ENCODE results near the gene RAB11FIP2.
"Not testable (repeated sequence)": the region's sequence is repeated elsewhere in the genome, so short reads cannot be mapped to it uniquely, and the experiment has no call there.

RAB11FIP2 gene

DNA sequence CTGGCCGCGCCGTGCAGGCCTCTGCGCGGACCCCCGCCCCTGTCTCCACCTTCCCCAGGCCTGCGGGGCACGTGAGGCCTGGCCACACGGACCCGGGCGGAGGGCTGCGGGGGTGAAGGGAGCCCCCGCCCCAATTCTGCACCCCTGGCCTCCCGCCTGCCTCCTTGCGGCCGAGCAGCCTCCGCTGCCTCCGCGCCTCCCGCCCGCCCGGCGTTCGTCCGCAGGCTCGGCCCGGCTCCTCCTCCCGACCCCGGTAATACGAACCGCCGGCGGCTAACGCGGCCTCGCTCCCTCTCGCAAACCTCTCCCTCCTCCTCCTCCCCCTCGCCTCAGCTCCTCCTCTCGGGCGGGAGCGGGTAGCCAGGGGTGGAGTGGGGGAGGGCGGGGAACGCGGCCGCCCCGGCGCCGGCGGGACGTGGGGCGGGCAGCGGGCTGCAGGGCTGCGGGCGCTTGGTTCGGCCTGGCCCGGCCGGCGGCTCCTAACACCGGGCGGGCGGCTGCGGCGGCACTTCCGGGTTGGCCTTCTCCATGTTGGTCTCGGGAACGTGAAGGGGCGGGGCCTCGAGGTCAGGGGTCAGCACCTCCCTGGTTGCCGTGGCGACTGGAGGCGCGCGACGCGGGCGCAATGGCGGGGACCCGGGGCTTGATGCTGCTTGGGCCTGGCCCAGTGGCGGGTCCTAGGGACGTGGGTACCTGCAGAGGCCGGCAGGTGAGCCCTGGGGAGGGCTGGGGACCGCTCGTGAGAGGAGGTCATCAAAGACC is at the start of gene RAB11FIP2:
TSS of gene RAB11FIP2 (minus strand) at position 547 of the 762 bp plus-strand sequence. CDS start 778 bp downstream, outside the sequence.
- Mint-ChIP-seq H3K27ac (peak within 1 kb of the TSS; percentile 87), H3K4me3 (peak within 1 kb of the TSS; percentile 92), H3K4me1 (peaks cover 41% of the 10 kb centered on the region), H3K27me3 (no peaks in the 10 kb centered on the region), H3K9me3 (no peaks in the 10 kb centered on the region), H3K36me3 (no peaks in the 10 kb centered on the region)

DNA sequence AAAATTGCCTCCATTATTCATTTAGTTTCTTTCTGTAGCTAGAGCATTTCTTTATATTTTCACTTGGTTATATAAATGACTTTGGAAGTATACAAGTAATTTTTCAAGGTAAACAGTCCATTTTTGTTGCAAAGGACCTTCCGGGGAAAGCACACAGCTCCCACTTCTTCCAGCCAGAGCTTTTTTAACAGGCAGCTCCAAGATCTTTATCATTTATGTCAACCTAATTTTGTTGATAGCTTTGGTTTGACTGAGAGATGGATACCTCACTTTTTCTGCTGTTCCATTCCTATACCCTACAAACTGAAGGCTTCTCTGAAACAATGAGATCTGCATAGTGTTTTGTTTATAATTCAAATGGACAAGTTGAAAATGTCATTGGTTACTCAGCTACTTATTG is 49.3 kb upstream of the RAB11FIP2 start:
- Mint-ChIP-seq H3K4me3 (no peak overlapping the region), H3K27me3 (peaks cover 2% of the 10 kb centered on the region), H3K9me3 (no peaks in the 10 kb centered on the region), H3K4me1 (no peaks in the 10 kb centered on the region), H3K27ac (no peak overlapping the region), H3K36me3 (no peaks in the 10 kb centered on the region)

DNA sequence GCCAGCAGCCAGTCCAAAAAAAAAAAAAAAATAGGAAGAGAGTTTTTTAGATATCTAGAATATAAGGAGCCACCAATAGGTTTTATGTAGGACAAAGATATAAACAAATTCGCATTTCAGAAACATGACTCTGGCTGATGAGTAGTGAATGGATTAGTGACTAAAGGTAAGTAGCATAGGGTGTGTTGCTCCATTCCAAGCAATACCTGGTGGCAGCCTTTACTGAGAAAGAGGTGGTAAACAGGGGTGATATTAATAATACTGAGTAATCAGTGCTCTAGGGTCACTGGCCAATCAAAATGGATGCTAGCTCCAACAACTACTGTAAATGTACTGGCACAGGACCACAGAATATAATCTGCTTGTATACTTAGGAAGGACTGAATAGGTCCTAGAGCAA is 45.5 kb upstream of the RAB11FIP2 start:
- Mint-ChIP-seq H3K27ac (no peak overlapping the region), H3K36me3 (no peaks in the 10 kb centered on the region), H3K9me3 (no peaks in the 10 kb centered on the region), H3K27me3 (peaks cover 1% of the 10 kb centered on the region), H3K4me3 (no peak overlapping the region), H3K4me1 (no peaks in the 10 kb centered on the region)

DNA sequence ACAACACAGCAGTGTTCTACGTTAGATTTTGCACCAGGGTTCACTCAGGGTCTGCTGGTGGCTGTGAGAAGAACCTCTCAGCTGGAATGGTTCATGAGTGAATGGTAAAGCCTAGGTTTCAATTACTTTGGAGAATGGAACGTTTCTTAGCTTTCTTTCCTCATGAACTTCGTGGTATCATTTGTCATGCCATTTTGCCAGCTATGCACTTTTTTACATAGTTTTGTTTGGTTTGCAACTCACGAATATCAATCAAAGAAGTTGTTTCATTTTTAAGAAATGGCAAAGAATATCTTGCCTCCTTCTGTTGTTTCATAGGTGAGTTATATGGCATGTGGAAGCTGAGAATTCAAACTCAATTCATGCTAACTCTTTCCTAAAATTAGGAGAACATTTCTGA is 34.1 kb upstream of the RAB11FIP2 start:
- Mint-ChIP-seq H3K9me3 (peaks cover 6% of the 10 kb centered on the region), H3K36me3 (no peaks in the 10 kb centered on the region), H3K4me1 (no peaks in the 10 kb centered on the region), H3K27me3 (peaks cover 3% of the 10 kb centered on the region), H3K27ac (no peak overlapping the region), H3K4me3 (no peak overlapping the region)

DNA sequence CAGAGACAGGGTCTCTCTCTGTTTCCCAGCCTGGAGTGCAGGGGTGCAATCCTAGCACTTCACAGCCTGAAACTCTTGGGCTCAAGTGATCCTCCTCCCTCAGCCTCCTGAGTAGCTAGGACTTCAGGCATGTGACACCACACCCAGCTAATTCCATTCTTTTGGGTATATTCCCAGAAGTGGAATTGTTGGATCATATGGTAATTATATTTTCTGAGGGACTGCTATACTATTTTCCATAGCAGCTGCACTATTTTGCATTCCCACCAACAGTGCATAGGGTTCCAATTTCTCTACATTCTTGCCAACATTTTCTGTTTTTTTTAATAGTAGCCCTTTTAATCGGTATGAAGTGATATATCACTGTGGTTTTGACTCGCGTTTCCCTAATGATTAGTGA is 30.0 kb upstream of the RAB11FIP2 start:
- Mint-ChIP-seq H3K27me3 (peaks cover 2% of the 10 kb centered on the region), H3K36me3 (no peaks in the 10 kb centered on the region), H3K4me1 (no peaks in the 10 kb centered on the region), H3K27ac (no peak overlapping the region), H3K9me3 (no peaks in the 10 kb centered on the region), H3K4me3 (no peak overlapping the region)

- H3K36me3 Mint-ChIP-seq, result no peaks in the 10 kb centered on the region
- no peak overlapping the region for H3K4me3 Mint-ChIP-seq
- H3K27me3 Mint-ChIP-seq, result peaks cover 4% of the 10 kb centered on the region
- no peak overlapping the region for H3K27ac Mint-ChIP-seq
- H3K4me1 Mint-ChIP-seq, result no peaks in the 10 kb centered on the region
- H3K9me3 Mint-ChIP-seq, result no peaks in the 10 kb centered on the region
Observed at GRCh38 chr10:118072840-118073239, 26.1 kb upstream of the RAB11FIP2 start.

- H3K36me3 Mint-ChIP-seq, H3K4me1 Mint-ChIP-seq, H3K9me3 Mint-ChIP-seq, H3K27ac Mint-ChIP-seq, H3K4me3 Mint-ChIP-seq: not testable (repeated sequence)
- peaks cover 12% of the 10 kb centered on the region for H3K27me3 Mint-ChIP-seq
Observed at GRCh38 chr10:118067389-118067788, 20.6 kb upstream of the RAB11FIP2 start.

DNA sequence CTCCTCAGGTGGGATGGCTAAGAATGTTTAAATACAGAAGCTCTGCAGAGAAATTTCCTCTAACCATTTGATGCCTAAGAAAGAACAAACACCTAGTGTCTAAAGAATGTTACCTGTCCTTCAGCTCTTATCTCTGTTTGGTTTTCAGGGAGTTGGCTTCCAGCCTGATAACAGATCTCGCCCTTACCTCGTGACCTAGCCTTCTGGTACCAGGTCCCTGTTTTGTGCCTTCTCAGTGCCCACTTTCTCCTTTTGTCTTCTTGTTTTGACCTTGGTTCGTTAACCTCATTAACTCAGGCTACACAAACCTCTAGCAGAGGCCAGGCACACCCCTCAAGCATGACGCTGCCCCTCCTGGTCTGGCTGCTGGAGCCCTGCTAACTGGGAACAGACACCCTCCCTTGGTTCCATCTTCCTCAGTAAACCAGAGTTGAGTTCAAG is 16.1 kb upstream of the RAB11FIP2 start:
- H3K27me3 Mint-ChIP-seq, result peaks cover 15% of the 10 kb centered on the region
- H3K36me3 Mint-ChIP-seq, result no peaks in the 10 kb centered on the region

DNA sequence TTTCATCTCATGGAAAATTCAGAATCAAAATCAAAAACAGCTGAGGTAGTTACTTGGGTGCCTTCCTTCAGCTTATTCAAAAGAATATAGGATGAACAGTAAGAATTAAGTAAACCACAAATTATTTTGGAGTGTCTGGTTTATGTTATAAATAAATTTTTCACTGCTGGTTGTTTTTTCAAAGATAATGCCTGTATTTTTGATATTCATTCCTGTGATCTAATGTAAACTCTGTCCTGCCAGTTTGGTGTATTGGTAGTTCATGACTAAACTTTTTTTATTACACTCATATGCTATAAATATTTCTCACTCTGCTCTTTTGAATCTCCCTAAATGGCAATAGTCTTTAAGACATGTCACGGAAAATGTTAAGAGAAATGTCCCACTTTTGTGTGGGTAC is 11.6 kb upstream of the RAB11FIP2 start:
- Mint-ChIP-seq H3K9me3 (no peaks in the 10 kb centered on the region), H3K4me1 (no peaks in the 10 kb centered on the region), H3K36me3 (no peaks in the 10 kb centered on the region), H3K4me3 (no peak overlapping the region), H3K27me3 (peaks cover 7% of the 10 kb centered on the region), H3K27ac (no peak overlapping the region)

More for the DNA sequence above, 16.1 kb upstream of the RAB11FIP2 start:
- Mint-ChIP-seq H3K27ac (no peak overlapping the region), H3K4me1 (no peaks in the 10 kb centered on the region), H3K4me3 (no peak overlapping the region), H3K9me3 (no peaks in the 10 kb centered on the region)

DNA sequence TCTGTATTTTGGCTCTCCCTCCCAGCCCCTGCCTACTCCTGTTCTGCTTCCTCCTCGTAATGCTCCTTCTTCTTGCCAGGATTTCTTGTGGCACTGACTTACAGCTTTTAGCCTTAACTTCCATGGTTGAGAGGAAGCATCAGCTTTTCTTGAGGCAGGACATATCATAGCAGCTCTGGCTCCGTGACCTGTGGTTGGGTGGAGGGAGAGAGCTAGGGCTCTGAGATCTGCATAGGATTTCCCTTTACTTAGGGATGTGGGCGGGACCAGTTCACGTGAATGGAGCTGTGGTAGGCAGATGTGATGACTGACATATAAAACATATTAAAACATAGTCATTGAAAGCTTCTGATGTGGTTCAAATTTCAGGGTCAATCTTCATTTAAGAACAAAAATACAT is 10.6 kb upstream of the RAB11FIP2 start:
- no peak overlapping the region for H3K27ac Mint-ChIP-seq
- no peaks in the 10 kb centered on the region for H3K36me3 Mint-ChIP-seq
- H3K27me3 Mint-ChIP-seq, result peaks cover 4% of the 10 kb centered on the region
- no peaks in the 10 kb centered on the region for H3K9me3 Mint-ChIP-seq
- H3K4me1 Mint-ChIP-seq, result no peaks in the 10 kb centered on the region
- H3K4me3 Mint-ChIP-seq, result no peak overlapping the region

GRCh38 chr10:118054383-118054782 is 7.6 kb upstream of the RAB11FIP2 start:
- H3K4me1 Mint-ChIP-seq, result no peaks in the 10 kb centered on the region
- H3K36me3 Mint-ChIP-seq, result no peaks in the 10 kb centered on the region
- no peak overlapping the region for H3K4me3 Mint-ChIP-seq
- H3K9me3 Mint-ChIP-seq, result no peaks in the 10 kb centered on the region
- no peak overlapping the region for H3K27ac Mint-ChIP-seq
- peaks cover 4% of the 10 kb centered on the region for H3K27me3 Mint-ChIP-seq

GRCh38 chr10:118052816-118053215 is 6.1 kb upstream of the RAB11FIP2 start:
- Mint-ChIP-seq H3K36me3 (no peaks in the 10 kb centered on the region), H3K27ac (no peak overlapping the region), H3K27me3 (no peaks in the 10 kb centered on the region), H3K4me3 (no peak overlapping the region), H3K9me3 (no peaks in the 10 kb centered on the region), H3K4me1 (no peaks in the 10 kb centered on the region)

- Mint-ChIP-seq H3K36me3 (no peaks in the 10 kb centered on the region), H3K27me3 (no peaks in the 10 kb centered on the region), H3K4me1 (peaks cover 28% of the 10 kb centered on the region), H3K27ac (no peak overlapping the region), H3K9me3 (no peaks in the 10 kb centered on the region), H3K4me3 (peak overlapping the region; percentile 92)
Observed at GRCh38 chr10:118047880-118048279, 1.1 kb upstream of the RAB11FIP2 start.

GRCh38 chr10:118047157-118047719 is 497 bp upstream of the RAB11FIP2 start:
- no peaks in the 10 kb centered on the region for H3K9me3 Mint-ChIP-seq
- H3K27ac Mint-ChIP-seq, result no peak overlapping the region
- no peaks in the 10 kb centered on the region for H3K36me3 Mint-ChIP-seq
- H3K4me1 Mint-ChIP-seq, result peaks cover 34% of the 10 kb centered on the region
- peak overlapping the region; percentile 92 for H3K4me3 Mint-ChIP-seq
- H3K27me3 Mint-ChIP-seq, result no peaks in the 10 kb centered on the region

DNA sequence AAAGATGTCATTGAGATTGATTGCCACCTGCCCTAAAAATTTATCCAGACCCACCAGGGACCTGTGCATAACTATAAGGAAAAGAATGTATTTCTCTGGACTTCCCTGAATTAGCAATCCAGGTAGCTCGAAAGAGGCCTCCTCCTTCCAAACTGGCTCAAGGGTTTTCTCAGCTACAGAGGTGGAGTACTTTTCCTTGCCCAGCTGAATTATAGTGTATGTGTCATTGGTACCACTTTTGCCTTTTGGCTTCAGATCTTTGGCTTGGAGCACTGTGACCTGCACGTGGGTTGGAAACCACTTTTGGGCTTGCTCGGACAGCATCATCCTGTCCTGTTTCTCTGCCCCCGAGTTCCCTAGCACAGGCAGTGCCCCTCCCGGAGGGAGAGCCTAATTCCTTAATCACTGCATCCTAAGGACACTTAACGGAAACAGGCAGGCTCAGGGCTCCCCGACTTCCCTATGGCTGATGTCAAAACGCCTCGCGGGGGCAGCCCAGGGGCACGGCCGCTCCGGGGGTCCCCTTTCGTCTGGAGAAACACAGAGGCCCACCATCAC is 825 bp downstream of the RAB11FIP2 start:
- Mint-ChIP-seq H3K9me3 (no peaks in the 10 kb centered on the region), H3K36me3 (no peaks in the 10 kb centered on the region), H3K4me1 (peaks cover 46% of the 10 kb centered on the region), H3K4me3 (peak overlapping the region; percentile 92), H3K27ac (peak overlapping the region; percentile 87), H3K27me3 (no peaks in the 10 kb centered on the region)

GRCh38 chr10:118045158-118045836 is 1.4 kb downstream of the RAB11FIP2 start:
- Mint-ChIP-seq H3K36me3 (peaks cover 5% of the 10 kb centered on the region), H3K4me1 (peaks cover 52% of the 10 kb centered on the region), H3K4me3 (peak overlapping the region; percentile 92), H3K27ac (peak overlapping the region; percentile 87), H3K27me3 (no peaks in the 10 kb centered on the region), H3K9me3 (no peaks in the 10 kb centered on the region)

All from activated naive CD4-positive, alpha-beta T cell treated with anti-CD3 and anti-CD28 coated beads, Interleukin-2, amount 50 U/mL, for 24 hours (primary cell).